GM21360 (cell line): ENCODE measurements around the gene FAM200C.
"Not testable (repeated sequence)": the region's sequence is repeated elsewhere in the genome, so short reads cannot be mapped to it uniquely, and the experiment has no call there.

Source experiments
- ATAC-seq: cut with Tn5 transposase; IDR thresholded peaks from one replicate; pipeline ENCODE4 v1.9.1; 2021; ENCODE audit warnings: mild to moderate bottlenecking, moderate library complexity; ENCODE audit not compliant: unreplicated experiment

FAM200C gene

DNA sequence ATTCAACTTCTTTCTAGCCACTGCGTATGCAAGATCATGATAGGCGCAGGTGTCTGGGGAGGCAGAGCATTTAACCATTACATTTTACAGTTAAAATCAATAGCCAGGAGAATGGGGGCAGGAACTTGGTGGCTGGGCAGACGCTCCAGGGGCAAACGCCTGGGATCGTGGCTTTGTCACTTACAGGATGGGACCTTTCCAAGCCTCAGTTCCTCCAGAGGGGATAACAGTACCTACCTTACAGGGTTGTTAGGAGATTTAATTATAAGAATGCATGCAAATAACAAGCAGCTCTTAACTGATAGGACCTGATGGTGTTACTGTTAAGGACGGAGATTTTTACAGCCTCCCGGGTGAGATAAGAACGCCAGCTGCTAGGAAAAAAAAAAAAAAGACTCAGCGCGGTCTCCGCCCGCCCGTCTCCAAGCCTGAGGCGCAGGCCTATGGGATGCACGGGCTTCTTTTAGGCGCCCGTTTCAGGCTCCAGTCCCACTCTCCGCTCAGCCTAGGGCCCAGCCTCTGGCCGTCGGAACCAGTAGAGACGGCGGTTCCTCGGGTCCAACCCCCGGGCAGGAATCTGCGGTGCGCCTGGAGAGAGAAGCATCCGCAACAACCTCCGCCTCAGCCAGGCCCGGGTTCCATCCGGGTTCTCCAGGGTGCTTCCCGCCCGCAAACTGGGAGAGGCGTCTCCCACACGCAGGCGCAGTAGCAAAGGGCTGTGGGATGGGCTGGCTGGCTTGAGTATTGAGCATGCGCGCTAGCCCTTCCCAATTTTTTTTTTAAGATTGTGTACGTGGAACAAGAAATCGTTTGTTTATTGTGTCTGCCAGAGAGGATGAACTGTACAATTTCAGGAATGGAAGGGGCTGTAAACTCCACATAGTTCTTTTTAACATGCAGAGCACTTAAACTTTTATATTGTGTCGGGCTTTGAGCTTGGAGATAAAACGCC, at the start of gene FAM200C:
Gene FAM200C, minus strand, starts transcription at position 653 of the 952 bp plus-strand sequence. CDS start 4,564 bp downstream, outside the sequence.
- ATAC-seq, result peak; percentile 86

DNA sequence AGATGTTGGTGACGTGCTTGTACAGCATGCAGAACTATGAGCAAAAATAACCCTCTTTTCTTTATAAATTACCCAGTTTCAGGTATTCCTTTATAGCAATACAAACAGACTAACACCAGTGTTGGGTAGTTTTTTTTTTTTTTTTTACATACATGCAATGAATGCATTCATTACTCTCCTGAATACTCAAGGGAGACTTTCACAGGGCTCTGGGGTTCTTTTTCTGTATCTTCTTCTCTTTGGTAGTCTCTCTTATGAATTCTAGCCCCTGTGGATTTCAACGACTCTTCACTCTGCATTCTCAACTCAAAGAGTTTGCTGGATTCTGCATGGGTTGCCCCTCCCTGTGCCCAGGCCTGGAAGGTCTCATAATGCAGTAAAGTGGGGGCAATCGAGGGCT, 49.6 kb upstream of the FAM200C start:
- no peak for ATAC-seq

DNA sequence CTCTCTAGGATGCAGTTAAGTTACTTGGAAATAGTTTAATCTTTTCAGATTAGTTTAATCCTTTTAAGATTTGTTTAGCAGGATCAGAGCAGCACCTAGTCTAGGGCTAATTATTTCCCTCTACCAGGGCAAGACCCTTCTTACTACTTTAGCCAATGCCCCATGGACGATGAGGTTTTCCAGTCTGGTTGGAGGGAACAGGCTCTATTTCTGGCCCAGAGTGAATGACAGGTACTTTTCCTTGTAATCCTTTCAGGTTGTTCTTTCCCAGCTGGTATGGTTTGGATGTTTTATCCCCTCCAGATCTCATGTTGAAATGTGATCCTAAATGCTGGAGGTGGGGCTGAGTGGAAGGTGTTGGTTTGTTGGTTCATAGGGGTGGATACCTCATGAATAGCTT, 49.0 kb upstream of the FAM200C start:
- ATAC-seq, result no peak

DNA sequence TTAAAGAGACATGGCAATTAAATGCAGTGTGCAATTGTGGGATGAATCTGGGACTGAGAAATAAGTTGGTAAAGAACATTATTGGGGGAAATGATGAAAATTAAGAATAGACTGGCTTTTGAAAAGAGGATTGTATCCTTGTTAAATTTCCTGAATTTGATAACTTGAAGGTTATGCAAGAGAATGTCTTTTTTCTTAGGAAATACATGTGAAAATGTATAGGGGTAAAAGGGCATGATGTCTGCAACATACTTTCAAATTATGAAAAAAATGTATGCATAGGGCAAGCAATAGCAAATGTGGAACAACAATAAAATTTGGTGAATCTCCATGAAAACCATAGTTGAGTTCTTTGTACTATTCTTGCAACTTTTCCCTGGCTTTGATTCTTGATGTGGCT, 45.9 kb upstream of the FAM200C start:
- no peak for ATAC-seq

DNA sequence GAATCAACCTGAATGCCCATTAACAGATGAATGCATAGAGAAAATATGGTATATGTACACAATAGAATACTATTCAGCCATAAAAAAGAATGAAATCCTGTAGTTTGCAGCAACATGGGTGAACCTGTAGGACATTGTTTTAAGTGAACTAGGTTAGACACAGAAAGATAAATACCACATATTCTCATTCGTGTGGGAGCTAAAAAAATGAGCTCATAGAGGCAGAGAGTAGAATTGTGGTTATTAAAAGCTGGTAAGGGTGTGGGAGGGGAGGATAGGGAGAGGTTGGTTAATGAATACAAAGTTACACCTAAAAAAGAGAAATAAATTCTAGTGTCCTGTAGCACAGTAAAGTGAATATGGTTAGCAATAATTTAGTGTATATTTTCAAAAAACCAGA, 45.3 kb upstream of the FAM200C start:
- ATAC-seq, result no peak

DNA sequence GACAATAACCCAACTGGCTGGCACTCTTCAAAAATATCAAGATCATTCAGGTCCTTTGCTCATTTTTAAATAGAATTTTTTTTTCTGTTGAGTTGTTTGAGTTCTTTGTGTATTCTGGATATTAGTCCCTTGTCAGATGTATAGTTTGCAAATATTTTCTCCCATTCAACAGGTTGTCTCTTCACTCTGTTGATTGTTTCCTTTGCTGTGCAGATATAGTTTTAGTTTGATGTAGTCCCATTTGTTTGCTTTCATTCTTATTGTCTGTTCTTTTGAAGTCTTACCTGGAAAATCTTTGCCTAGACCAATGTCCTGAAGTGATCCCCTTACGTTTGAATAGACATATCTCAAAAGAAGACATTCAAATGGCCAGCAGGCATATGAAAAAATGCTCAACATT, 44.6 kb upstream of the FAM200C start:
- no peak for ATAC-seq

DNA sequence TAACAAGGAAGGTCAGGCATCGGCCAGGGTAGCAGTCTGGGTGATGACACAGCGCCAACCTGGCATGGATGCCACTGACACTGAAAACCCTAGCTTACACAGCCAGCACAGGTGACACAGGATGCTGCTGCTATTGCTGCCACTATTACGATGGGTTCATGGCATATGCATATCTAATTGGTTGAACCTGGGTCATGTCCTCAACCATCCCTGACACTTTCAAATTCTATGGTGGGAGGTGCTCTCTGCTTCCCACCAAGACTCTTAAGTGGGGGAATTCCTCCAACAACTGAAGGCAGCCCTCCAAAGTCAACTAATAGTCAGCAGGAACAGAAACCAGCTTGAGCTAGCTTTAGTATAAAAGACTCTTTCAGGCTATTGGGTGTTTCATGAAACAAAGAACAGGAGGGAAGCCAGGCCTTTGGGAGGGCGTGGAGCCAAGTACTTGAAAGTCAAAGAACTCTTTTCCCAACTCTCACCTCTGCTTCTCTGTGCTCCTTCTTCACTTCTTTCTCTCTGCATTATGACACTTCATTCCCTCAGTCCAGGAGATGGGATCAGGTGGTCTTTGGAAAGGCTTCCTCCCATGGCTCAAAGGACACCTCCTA, 43.1 kb upstream of the FAM200C start:
- peak; percentile 34 for ATAC-seq

DNA sequence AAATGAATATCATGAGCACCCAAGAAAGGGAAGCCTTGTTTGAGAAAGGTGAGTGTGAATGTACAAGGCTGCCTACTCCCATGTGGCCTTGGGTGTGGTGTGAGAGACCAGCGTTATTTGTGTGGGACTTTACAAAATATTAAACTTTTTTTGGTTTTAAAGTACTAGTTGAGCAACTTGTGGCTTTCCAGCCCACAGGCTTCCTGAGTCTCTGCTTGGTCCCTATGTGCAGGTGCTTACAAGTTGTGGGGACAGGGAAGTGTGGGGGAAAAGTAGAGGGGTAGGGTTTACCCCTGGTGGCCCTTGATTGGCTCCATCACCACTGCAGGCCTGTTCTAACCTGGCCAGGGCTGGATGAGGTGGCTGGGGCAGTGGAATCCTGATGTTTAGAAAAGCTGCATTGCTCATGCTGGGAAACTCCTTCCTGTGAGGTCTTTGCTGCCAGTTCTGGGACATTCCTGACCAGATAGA, 41.5 kb upstream of the FAM200C start:
- no peak for ATAC-seq

DNA sequence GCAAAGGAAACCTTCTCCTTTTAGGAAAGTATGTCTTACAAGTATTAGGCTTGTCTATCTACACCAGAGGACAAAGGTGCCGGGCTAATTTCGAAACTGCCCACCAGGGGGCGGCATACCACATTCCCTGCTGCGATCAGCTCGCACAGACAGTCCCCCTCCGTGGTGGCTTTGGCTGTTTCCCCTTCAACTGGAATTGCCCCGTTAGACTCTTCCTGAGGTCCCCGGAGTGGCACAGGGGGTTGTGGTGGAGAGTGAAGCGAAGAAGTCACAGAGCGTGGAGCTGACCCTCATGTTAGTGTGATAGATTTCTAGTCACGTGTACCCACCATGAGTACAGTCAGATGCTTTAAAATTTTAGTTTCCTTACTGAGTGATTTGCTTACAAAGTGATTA, 39.3 kb upstream of the FAM200C start:
- ATAC-seq, result peak; percentile 42

DNA sequence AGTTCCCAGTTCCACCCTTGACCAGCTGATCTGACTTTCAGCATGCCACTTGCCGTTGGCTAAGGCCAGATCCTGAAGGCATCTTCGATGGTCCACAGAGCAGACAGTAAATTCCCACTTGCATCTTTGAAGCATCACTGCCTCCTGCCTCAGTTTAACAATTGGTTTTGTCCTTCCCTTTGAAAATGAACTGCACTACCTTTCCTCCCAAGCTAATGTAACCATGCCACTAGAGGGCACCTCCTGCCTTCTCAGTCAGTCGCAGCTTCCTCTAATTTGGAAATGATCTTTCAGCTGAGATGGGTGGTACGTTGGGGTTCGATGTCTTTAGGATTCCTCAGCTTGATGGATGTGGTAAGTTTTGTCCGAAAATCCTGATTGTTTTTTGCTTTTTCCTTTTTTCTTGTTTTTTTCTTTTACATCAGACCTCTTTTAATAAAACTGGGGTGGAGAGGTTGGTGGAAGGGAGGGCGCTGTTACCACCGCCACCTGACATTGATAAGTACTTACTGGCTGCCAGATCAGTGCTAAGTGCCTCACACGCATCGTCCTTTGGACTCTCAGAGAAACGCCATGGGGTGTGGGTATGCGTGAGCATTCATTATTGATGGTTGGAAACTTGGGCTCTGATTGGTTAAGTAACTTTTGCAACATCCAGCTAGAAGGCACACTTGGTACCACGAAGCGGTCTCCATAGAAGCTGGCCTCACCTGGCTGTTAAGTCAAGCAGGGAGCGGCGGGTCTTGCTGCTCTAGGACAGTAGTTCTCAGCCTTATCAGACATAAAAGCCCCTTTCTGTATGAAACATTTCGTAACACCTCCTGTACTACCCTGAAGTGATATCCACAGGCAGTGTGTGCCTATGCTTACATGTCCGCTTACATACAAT, 38.7 kb upstream of the FAM200C start:
- peak; percentile 22 for ATAC-seq

DNA sequence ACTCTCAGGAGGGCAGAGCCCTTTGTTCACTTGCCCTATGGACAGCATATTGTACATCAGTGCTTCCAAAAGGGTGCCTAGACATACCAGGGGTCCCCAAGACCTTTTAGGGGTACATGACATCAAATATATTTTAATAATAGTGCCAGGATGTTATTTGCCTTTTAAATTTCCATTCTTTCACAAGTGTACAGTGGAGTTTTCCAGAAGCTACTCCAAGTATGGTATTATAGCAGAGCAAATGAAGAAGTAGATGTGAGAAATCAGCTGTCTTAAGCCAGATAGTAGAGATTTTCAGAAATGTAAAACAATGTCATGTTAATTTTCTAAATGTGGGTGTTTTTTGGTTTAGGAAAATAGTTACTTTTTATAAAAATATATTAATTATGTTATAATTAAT, 37.4 kb upstream of the FAM200C start:
- ATAC-seq, result no peak

DNA sequence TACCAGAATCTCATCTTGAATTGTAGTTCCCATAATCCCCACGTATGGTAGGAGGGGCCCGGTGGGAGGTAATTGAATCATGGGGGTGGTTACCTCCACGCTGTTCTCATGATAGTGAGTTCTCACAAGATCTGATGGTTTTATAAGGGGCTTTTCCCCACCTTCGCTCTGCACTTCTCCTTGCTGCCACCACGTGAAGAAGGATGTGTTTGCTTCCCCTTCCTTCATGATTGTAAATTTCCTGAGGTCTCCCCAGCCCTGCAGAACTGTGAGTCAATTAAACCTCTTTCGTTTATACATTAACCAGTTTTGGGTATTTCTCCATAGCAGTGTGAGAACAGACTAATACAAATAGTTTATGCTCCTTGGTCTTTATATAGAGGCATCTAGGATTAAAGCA, 36.8 kb upstream of the FAM200C start:
- not testable (repeated sequence) for ATAC-seq

DNA sequence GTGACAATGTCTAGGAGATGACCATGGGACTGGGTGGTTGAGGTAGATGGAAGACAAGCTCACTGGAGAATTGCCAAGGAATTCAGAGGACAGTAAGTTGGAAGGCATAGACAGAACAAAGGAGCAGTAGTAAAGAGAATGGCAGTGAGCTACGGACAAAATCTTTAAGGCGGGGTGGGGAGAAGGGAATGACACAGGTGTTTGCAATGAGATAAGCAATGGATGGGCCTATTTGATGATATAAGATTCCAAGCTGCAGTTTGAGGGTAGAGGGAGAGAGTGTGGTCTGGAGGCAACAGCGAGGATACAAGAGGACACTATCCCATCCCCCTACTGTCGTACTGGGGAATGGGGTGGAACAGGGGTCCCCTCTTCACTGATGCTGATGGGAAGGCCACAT, 36.2 kb upstream of the FAM200C start:
- ATAC-seq, result no peak

DNA sequence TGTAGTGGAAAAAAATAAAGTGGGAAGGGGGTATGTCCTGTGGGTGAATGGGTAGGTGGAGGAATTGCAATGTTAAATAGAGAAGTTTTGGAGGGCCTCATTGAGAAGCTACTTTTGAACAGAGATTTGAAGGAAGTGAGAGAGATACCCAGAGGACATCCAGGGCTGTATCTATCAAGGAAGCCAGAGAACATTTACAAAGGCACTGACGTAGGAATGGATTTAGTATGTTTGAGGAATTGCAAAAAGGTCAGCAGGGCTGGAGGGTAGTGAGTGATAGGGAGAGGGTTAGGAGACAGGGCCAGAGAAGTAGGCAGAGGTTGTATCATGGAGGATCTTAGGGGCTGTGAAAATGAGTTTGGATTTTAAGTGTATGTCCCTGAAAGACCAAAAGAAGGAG, 35.7 kb upstream of the FAM200C start:
- ATAC-seq, result no peak

DNA sequence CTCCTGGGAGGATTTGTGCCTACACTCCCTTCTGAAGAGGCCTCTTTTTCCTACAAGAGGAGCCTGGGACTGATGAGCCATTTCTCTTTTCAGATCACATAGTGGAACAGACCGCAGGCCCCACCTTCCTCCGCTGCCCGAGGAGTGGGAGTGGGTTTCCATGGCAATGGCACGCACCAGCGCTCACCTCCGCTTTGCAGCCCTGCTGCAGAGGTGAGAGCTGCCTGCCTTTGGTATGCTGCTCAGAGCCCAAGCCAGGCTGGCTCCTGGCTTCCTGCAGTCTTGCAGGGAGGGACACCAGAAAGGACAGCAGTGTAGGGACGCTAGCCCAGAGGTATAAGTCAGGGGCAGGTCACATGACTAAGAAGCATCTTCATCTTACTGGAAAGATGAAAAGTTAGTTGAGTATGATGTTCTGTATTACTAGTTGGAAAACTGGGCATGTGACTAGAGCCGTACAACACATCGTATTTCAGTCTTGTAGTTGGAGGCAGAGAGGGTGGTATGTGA, 34.2 kb upstream of the FAM200C start:
- ATAC-seq, result peak; percentile 85

DNA sequence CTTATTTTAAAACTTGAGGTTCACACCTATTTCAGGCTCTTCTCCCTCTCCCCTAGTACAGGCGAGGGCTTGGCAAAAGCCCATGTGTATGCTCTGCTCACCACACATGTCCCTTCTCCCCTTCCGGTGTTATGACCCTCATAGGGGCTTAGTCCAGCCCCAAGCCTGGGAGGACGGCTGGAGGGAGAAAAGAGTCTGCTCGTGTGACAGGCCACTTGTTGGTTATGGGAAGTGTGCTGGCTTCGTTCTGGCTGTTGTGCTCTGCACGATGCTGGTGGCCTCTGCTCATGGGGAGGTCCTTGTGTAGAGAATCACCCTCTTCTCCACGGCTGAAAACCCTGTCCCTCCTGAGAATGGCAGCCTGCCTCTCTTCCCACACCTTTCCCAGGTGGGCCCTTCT, 32.9 kb upstream of the FAM200C start:
- ATAC-seq, result no peak

DNA sequence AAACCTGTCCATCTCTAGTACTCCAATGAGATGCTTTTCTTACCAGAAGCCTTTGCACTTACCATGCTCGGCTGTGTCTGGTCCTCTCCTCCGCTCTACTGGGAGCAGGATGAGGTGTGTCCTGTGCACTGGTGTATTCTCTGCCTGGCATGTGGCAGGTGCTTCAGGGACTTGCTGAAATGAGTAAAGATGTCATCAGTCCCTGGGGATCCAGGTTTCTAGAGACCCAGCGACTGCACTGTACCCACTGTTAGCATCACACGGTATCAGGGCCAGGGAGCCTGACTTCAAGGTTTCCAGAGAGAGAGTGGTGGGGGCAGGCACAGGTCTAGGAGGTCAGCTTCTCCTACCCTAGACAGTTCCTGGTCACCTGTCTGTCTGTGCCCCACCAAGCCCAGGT, 32.3 kb upstream of the FAM200C start:
- no peak for ATAC-seq

DNA sequence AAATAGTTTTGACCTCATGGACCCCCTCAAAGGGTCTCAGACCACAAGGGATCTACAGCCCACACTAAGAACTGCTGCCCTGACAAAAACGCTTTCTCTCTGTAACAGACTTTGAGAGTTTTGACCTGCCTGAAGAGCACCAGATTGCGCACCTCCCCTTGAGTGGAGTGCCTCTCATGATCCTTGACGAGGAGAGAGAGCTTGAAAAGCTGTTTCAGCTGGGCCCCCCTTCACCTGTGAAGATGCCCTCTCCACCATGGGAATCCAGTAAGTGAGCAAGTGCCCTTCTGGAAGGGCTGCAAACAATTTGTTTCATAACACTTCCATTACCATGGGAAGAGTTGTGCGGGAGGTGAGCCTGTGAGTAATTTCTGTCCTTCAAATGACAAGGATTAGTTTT, 27.8 kb upstream of the FAM200C start:
- no peak for ATAC-seq

DNA sequence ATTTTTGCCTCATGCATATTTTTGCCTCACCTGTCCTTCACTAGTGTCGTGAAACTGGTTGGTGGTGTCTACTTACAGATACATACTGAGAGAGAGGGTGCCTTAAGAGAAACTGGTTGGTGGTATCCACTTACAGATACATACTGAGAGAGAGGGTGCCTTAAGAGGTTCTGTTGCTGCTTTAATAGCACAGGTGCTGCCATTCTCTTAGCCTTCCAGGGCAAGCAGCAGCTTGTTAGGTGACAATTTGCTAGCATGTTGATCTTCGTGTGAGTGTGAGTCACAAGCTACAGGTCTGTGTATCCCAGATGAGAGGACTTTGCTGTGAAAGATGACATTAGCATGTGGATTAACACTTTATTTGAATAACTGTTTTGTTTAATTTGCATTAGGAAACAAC, 23.2 kb upstream of the FAM200C start:
- no peak for ATAC-seq

DNA sequence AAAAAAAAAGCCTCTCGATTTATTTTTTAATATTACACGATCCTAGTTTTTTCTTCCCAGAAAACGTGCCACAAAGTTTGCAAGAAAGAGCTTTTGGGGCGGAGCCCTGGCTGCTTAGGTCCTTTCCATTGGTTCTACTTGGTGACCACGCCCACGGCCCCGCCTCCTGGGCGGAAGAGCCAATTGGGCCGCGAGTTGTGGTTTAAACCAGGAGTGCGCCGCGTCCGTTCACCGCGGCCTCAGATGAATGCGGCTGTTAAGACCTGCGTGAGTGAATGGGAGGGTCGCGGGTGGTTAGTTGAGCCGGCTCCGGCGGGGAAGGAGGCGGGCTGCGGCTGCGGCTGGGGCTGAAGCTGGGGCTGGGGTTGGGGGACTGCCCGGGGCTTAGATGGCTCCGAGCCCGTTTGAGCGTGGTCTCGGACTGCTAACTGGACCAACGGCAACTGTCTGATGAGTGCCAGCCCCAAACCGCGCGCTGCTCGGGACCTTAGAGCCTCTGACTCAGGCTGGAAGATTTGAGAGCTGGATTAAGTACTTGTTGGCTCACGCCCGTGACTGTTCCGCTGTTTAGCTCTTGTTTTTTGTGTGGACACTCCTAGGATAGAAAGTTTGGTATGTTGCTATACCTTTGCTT, 21.9 kb upstream of the FAM200C start, which contains the start of gene PTTG1:
Gene PTTG1, plus strand, starts transcription at position 231 of the 634 bp plus-strand sequence. CDS start 458 bp downstream, outside the sequence.
- peak; percentile 66 for ATAC-seq

DNA sequence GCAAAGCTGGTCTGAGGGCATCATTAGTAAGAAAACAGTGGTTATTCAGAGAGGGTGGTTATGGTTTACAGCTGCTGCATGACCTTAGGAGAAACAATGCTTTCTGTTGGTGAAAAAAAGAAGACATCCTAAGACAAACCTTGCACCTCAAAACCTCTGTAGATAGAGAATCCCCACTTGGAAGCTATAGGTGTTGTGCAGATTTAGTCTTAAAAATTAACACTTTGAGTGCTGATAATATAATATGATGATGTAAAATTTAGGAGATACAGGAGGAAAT, 20.4 kb upstream of the FAM200C start:
- no peak for ATAC-seq
